Measurements from ENCODE around the gene SCYGR1.
A peak's percentile ranks its signal among the peaks of the same experiment; 100 is the strongest.

The SCYGR1 gene

DNA sequence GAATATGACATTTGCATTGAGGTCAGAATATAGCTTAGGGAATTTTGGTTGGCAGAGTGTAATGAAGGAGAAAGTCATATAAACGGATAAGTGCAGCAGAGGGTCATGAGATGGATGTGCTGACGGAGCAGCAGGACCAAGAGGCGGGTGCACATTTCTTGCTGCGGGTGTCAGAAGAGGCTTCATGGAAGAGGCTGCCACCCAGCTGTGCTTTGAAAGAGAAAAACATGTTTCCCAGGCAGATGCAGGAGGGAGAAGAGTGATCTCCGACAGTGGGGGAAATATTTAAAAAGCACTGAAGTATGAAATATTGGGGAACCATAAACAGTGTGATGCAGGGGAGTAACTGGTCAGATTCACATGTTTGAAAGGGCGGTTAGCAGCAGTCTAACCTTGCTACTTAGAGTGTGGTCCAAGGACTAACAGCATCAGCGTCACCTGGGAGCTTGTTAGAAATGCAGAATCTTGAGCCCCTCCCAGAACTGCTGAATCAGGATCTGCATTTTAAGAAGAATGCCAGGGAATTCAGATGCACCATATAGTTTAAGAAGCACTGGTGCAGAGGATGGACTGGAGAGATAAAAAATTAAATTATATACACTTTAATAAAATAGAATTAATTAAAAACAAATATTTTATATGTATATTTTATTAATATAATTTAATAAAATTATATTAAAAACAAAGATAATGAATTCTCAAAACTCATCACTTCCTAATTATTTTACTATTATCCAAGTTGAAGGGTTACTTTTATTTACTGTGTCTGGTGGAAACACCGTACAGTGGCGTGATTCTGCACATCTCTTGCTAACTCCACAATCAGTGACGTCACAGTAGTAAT lies 36.1 kb upstream of the SCYGR1 start:
- Histone ChIP-seq H2BK5ac (ENCODE audit: low read length) (no peak overlapping the region), H3K23ac (ENCODE audit: low read length) (no peak overlapping the region), H3K79me1 (ENCODE audit: low read length) (no peaks in the 10 kb centered on the region), H4K5ac (ENCODE audit: low read length) (no peak overlapping the region), H3K36me3 (ENCODE audit: control insufficient read depth, insufficient read depth, low read length) (no peaks in the 10 kb centered on the region), H3K79me2 (ENCODE audit: control insufficient read depth, insufficient read depth, low read length) (no peaks in the 10 kb centered on the region), H3K9ac (ENCODE audit: low read length) (no peak overlapping the region), H3K4me1 (ENCODE audit: control insufficient read depth, low read depth, low read length) (no peaks in the 10 kb centered on the region), H4K8ac (ENCODE audit: low read depth, low read length) (no peak overlapping the region), H3K18ac (ENCODE audit: low read length) (no peak overlapping the region), H3K4me2 (ENCODE audit: low read length) (no peak overlapping the region), H2AK5ac (ENCODE audit: low read length) (no peak overlapping the region), H2BK120ac (ENCODE audit: low read depth, low read length) (no peak overlapping the region), H3K27ac (ENCODE audit: low read depth, low read length) (no peak overlapping the region), H3K4me3 (ENCODE audit: low read length) (no peak overlapping the region), H3K27me3 (ENCODE audit: insufficient read depth, low read length, poor library complexity) (no peaks in the 10 kb centered on the region), H3K4ac (ENCODE audit: low read depth, low read length) (no peak overlapping the region), H3K56ac (ENCODE audit: low read length) (no peak overlapping the region), H2BK15ac (replicated peaks; ENCODE audit: low read depth) (no peak overlapping the region)
- no peak for DNase-seq
- WGBS (ENCODE audit: extremely low coverage, insufficient coverage, low lambda C conversion rate) = no CpG with 5 or more reads among the region's 10 CpGs

DNA sequence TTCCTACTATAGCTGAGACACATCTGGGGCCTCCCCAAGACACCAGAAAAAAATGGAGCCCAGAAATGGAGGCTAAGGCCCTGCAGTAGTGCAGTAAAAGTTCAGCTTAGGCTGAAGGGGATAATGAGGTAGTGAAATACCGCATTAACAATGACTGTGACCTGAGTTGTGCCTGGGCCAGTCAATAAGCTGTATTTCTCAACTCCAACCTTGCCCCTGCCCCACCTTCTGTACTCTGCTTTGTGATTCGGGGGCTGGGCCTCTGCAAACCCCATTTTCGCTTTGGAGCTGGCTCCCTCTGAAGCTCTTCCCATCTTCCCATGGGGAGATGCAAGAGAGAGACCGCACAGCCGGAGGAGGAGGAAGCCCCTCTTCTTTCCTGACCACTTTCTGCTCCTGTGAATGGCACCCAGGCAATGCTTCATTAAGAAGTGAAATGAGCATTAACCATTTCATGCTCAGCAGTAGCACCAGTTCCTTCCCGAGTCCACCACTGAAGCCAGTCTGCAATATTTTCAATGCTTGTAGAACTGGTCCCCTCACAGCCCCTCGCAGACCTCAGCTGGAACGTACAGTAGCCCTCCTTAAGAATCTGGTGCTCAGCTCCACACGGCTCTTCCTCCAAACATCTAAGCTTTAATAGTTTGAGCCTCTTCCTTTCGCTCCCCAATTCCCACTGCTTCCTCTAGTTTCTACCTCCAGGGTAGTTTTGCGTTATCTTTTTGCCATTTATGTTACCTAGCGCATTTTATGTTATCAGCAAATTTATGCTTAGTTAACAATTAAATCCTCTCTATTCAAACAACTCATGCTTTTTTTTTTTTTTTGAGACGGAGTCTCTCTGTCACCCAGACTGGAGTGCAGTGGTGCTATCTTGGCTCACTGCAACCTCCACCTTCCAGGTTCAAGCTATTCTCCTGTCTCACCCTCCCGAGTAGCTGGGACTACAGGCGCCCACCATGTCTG lies 32.6 kb upstream of the SCYGR1 start:
- Histone ChIP-seq H2AK5ac (ENCODE audit: low read length) (no peak overlapping the region), H4K8ac (ENCODE audit: low read depth, low read length) (no peak overlapping the region), H3K18ac (ENCODE audit: low read length) (no peak overlapping the region), H3K79me1 (ENCODE audit: low read length) (no peaks in the 10 kb centered on the region), H3K4ac (ENCODE audit: low read depth, low read length) (no peak overlapping the region), H3K56ac (ENCODE audit: low read length) (no peak overlapping the region), H3K36me3 (ENCODE audit: control insufficient read depth, insufficient read depth, low read length) (no peaks in the 10 kb centered on the region), H3K4me3 (ENCODE audit: low read length) (no peak overlapping the region), H2BK120ac (ENCODE audit: low read depth, low read length) (no peak overlapping the region), H3K23ac (ENCODE audit: low read length) (no peak overlapping the region), H3K27ac (ENCODE audit: low read depth, low read length) (no peak overlapping the region), H4K5ac (ENCODE audit: low read length) (no peak overlapping the region), H3K79me2 (ENCODE audit: control insufficient read depth, insufficient read depth, low read length) (no peaks in the 10 kb centered on the region), H2BK5ac (ENCODE audit: low read length) (no peak overlapping the region), H3K4me2 (ENCODE audit: low read length) (no peak overlapping the region), H3K27me3 (ENCODE audit: insufficient read depth, low read length, poor library complexity) (no peaks in the 10 kb centered on the region), H2BK15ac (replicated peaks; ENCODE audit: low read depth) (no peak overlapping the region), H3K4me1 (ENCODE audit: control insufficient read depth, low read depth, low read length) (no peaks in the 10 kb centered on the region), H3K9ac (ENCODE audit: low read length) (no peak overlapping the region)
- DNase-seq = no peak
- no CpG with 5 or more reads among the region's 15 CpGs for WGBS (ENCODE audit: extremely low coverage, insufficient coverage, low lambda C conversion rate)

DNA sequence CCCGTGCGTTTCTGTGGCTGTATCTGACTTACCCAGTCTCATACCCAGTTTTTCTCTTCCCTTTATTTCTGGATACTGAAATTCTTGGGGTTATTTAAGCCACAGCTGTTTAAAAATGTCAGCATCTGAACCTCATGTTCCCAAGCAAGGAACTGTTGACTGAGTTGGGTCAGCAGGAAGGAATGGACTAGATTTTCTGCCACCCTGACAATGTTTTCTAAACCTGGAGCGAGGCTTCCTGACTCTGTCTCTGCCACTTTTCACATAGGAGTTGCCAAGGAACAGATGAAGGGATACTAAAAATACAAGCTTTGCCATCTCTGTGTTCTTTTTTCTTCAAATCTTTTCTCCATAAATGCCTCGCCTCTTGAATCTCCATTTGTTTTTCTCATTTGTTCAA lies 29.0 kb upstream of the SCYGR1 start:
- Histone ChIP-seq H3K4ac (ENCODE audit: low read depth, low read length) (no peak overlapping the region), H2BK15ac (replicated peaks; ENCODE audit: low read depth) (no peak overlapping the region)
- WGBS (ENCODE audit: extremely low coverage, insufficient coverage, low lambda C conversion rate) = no CpG with 5 or more reads among the region's 4 CpGs

DNA sequence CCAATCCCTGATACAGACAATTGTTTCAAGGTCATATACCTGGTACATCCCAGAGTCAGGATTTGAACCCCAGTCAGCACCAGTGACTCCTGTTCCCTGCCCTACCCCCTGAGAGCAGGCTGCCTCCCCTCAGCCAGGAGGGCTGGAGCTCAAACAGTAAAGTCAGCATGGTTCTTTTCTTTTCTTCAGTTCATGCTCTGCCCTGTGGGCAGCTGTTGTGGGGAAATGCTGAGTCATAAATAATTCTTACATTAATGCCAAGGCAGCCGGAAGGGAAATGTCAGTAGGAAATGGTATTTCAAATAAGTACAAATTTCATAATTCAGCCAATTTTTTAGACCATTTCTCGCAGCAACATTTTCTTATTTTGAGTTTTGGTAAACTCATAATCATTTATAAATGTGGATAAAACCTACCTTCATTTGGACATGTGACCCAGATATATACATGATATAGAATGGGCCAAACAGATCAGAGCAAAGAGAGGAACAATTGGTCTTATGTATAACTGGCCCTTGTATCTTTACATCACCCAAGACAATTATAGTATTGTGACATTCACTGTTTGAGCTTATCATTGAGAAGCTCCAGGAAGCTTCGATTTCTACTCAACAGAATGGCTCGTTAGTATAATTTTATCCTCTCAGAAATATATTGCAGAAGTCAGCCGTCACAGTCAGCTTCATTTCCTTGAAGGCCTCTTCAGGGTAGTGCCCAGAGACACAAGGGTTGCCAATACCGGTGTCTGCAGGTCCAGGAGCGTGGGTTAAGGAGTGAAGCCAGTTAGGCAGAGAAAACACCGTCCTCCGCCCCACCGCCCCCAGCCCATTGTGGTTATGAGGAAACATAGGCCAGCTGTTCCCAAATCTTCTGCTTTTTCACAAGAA lies 28.0 kb upstream of the SCYGR1 start:
- Histone ChIP-seq H3K56ac (ENCODE audit: low read length) (no peak overlapping the region), H4K5ac (ENCODE audit: low read length) (no peak overlapping the region), H3K23ac (ENCODE audit: low read length) (no peak overlapping the region), H4K8ac (ENCODE audit: low read depth, low read length) (no peak overlapping the region), H2AK5ac (ENCODE audit: low read length) (no peak overlapping the region), H3K27me3 (ENCODE audit: insufficient read depth, low read length, poor library complexity) (no peaks in the 10 kb centered on the region), H3K36me3 (ENCODE audit: control insufficient read depth, insufficient read depth, low read length) (no peaks in the 10 kb centered on the region), H2BK15ac (replicated peaks; ENCODE audit: low read depth) (no peak overlapping the region), H3K4me3 (ENCODE audit: low read length) (no peak overlapping the region), H3K27ac (ENCODE audit: low read depth, low read length) (no peak overlapping the region), H2BK5ac (ENCODE audit: low read length) (no peak overlapping the region), H3K79me1 (ENCODE audit: low read length) (no peaks in the 10 kb centered on the region), H3K79me2 (ENCODE audit: control insufficient read depth, insufficient read depth, low read length) (no peaks in the 10 kb centered on the region), H3K4ac (ENCODE audit: low read depth, low read length) (no peak overlapping the region), H3K4me1 (ENCODE audit: control insufficient read depth, low read depth, low read length) (no peaks in the 10 kb centered on the region), H2BK120ac (ENCODE audit: low read depth, low read length) (no peak overlapping the region), H3K9ac (ENCODE audit: low read length) (no peak overlapping the region), H3K18ac (ENCODE audit: low read length) (no peak overlapping the region), H3K4me2 (ENCODE audit: low read length) (no peak overlapping the region)
- WGBS (ENCODE audit: extremely low coverage, insufficient coverage, low lambda C conversion rate) = no CpG with 5 or more reads among the region's 10 CpGs
- DNase-seq = no peak

More for the DNA sequence above, 29.0 kb upstream of the SCYGR1 start:
- no peak overlapping the region for H4K5ac ChIP-seq (ENCODE audit: low read length)
- H3K4me2 ChIP-seq (ENCODE audit: low read length) = no peak overlapping the region
- no peak overlapping the region for H2BK120ac ChIP-seq (ENCODE audit: low read depth, low read length)
- H2BK5ac ChIP-seq (ENCODE audit: low read length) = no peak overlapping the region
- H3K4me3 ChIP-seq (ENCODE audit: low read length) = no peak overlapping the region
- no peak overlapping the region for H3K18ac ChIP-seq (ENCODE audit: low read length)
- H3K27me3 ChIP-seq (ENCODE audit: insufficient read depth, low read length, poor library complexity) = no peaks in the 10 kb centered on the region
- H4K8ac ChIP-seq (ENCODE audit: low read depth, low read length) = no peak overlapping the region
- H2AK5ac ChIP-seq (ENCODE audit: low read length) = no peak overlapping the region
- H3K36me3 ChIP-seq (ENCODE audit: control insufficient read depth, insufficient read depth, low read length) = no peaks in the 10 kb centered on the region
- no peak for DNase-seq
- no peak overlapping the region for H3K56ac ChIP-seq (ENCODE audit: low read length)
- no peaks in the 10 kb centered on the region for H3K79me1 ChIP-seq (ENCODE audit: low read length)
- no peak overlapping the region for H3K23ac ChIP-seq (ENCODE audit: low read length)
- H3K4me1 ChIP-seq (ENCODE audit: control insufficient read depth, low read depth, low read length) = no peaks in the 10 kb centered on the region
- H3K9ac ChIP-seq (ENCODE audit: low read length) = no peak overlapping the region
- no peak overlapping the region for H3K27ac ChIP-seq (ENCODE audit: low read depth, low read length)
- no peaks in the 10 kb centered on the region for H3K79me2 ChIP-seq (ENCODE audit: control insufficient read depth, insufficient read depth, low read length)

DNA sequence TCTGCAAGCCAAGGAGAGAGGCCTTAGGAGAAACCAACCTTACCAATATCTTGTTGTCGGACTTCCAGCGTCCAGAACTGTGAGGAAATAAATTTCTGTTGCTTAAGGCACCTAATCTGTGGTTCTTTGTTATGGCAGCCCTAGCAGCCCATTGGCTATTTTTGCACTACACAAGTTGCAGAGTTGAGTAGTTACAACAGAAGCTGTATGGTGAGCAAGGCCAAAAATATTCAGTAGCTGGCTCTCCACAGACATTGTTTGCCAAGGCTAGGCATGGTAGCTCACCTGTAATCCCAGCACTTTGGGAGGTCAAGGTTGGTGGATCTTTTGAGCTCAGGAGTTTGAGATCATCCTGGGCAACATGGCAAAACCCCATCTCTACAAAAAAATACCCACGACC lies 27.1 kb upstream of the SCYGR1 start:
- no peaks in the 10 kb centered on the region for H3K79me2 ChIP-seq (ENCODE audit: control insufficient read depth, insufficient read depth, low read length)
- no peak overlapping the region for H3K4me3 ChIP-seq (ENCODE audit: low read length)
- H3K27me3 ChIP-seq (ENCODE audit: insufficient read depth, low read length, poor library complexity) = no peaks in the 10 kb centered on the region
- H2AK5ac ChIP-seq (ENCODE audit: low read length) = no peak overlapping the region
- H3K9ac ChIP-seq (ENCODE audit: low read length) = no peak overlapping the region
- no peak overlapping the region for H2BK15ac ChIP-seq (replicated peaks; ENCODE audit: low read depth)
- no peak overlapping the region for H4K8ac ChIP-seq (ENCODE audit: low read depth, low read length)
- no peak overlapping the region for H3K4me2 ChIP-seq (ENCODE audit: low read length)
- no peak for DNase-seq
- H2BK5ac ChIP-seq (ENCODE audit: low read length) = no peak overlapping the region
- H4K5ac ChIP-seq (ENCODE audit: low read length) = no peak overlapping the region
- no peaks in the 10 kb centered on the region for H3K36me3 ChIP-seq (ENCODE audit: control insufficient read depth, insufficient read depth, low read length)
- no peaks in the 10 kb centered on the region for H3K79me1 ChIP-seq (ENCODE audit: low read length)
- H3K23ac ChIP-seq (ENCODE audit: low read length) = peak overlapping the region; percentile 66
- no peak overlapping the region for H2BK120ac ChIP-seq (ENCODE audit: low read depth, low read length)
- H3K56ac ChIP-seq (ENCODE audit: low read length) = no peak overlapping the region
- no CpG with 5 or more reads among the region's 3 CpGs for WGBS (ENCODE audit: extremely low coverage, insufficient coverage, low lambda C conversion rate)
- H3K27ac ChIP-seq (ENCODE audit: low read depth, low read length) = no peak overlapping the region
- no peaks in the 10 kb centered on the region for H3K4me1 ChIP-seq (ENCODE audit: control insufficient read depth, low read depth, low read length)
- H3K18ac ChIP-seq (ENCODE audit: low read length) = no peak overlapping the region
- H3K4ac ChIP-seq (ENCODE audit: low read depth, low read length) = no peak overlapping the region
